ENCODE results near the gene DMKN. TPM values are rescaled to one million over a fixed set of nuclear protein-coding genes. Genes with fewer than 3 reads are reported as not detected.
"Not testable (repeated sequence)": the region's sequence is repeated elsewhere in the genome, so short reads cannot be mapped to it uniquely, and the experiment has no call there.

The DMKN gene
- polyA plus RNA-seq, 3 donors, result not detected

DNA sequence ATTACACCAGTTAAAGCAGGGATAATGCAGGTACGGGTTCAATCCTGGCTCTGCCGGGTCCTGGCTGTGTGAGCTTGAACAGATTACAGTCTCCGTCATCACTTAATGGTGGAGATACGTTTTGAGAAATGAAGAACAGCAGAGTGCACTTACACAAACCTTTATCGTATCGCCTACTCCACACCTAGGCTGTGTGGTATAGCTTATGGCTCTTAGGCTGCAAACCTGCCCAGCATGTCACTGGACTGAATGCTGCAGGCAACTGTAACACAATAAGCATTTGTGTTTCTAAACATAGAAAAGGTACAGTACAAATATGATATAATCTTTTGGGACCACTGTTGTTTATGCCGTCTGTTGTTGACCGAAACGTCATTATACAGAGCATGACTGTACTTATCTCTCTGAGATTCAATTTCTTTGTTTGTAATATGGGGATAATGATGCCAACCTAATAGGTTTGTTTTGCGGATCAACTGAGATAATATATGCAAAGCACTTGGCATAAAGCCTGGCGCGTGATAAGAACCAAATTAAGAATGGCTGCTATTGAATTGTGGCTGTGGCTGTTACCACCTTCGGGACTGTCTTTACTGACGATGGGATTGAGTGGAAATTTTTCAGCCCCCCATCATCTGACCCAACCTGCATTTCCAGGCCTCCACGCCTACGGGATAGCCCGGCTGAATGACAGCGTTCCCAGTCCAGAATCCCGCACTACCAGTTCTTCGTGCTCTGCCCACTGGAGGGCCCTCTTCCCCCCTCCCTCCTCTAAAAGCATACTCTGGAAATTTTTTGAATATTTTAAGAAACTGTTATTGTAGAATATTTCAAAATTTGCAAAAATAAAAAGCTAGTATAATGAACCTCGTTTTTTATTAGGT is 34.4 kb downstream of the DMKN start:
- Histone ChIP-seq H3K9ac (ENCODE audit: insufficient read depth, low read length, poor library complexity, severe bottlenecking) (no peak overlapping the region), H3K4me3 (replicated peaks in 1 of 3; ENCODE audit: low read depth in 2 of 3, low read length in 3 of 3) (no peak overlapping the region), H3K79me2 (ENCODE audit: insufficient read depth, low read length) (no peaks in the 10 kb centered on the region), H3K4me1 (ENCODE audit: control insufficient read depth in 1 of 2, insufficient read depth in 2 of 2, low read length in 2 of 2) (no peaks in the 10 kb centered on the region), H3K4me2 (replicated peaks; ENCODE audit: extremely low read depth, low read length, poor library complexity, severe bottlenecking) (no peak overlapping the region), H4K20me1 (ENCODE audit: insufficient read depth, low read length) (no peaks in the 10 kb centered on the region), H3K9me3 (replicated peaks in 1 of 2; ENCODE audit: control insufficient read depth in 1 of 2, insufficient read depth in 1 of 2, low read length in 2 of 2) (no peaks in the 10 kb centered on the region), H3K27ac (ENCODE audit: low read depth in 1 of 2, low read length in 2 of 2) (no peak overlapping the region), H3K27me3 (ENCODE audit: control insufficient read depth in 2 of 2, insufficient read depth in 2 of 2, low read length in 2 of 2) (no peaks in the 10 kb centered on the region), H3K36me3 (replicated peaks in 1 of 2; ENCODE audit: control insufficient read depth in 1 of 2, insufficient read depth in 2 of 2, low read length in 2 of 2) (no peaks in the 10 kb centered on the region), H2AFZ (ENCODE audit: insufficient read depth, low read depth, low read length, poor library complexity, severe bottlenecking) (no peak overlapping the region)
- Mint-ChIP-seq H3K4me3 (no peak overlapping the region), H3K27me3 (ENCODE audit: low read depth in 3 of 3) (peaks cover 6 to 8% (median 8%) of the 10 kb centered on the region in 3 donors), H3K36me3 (no peaks in the 10 kb centered on the region), H3K9me3 (peaks cover 0 to 1% (median 0%) of the 10 kb centered on the region in 7 donors), H3K27ac (no peak overlapping the region), H3K4me1 (no peaks in the 10 kb centered on the region)
- TF ChIP-seq CTCF (IDR thresholded peaks at IDR 0.05), result no peak
- DNase-seq, result no peak
- WGBS (ENCODE audit: insufficient coverage), result 89% methylated on average over 2 of the region's 21 CpGs
- intact Hi-C loops (cut with micrococcal nuclease), result no loop called here

GRCh38 chr19:35476149-35476548 is 37.3 kb downstream of the DMKN start:
- Histone ChIP-seq H3K9me3 (replicated peaks in 1 of 2; ENCODE audit: control insufficient read depth in 1 of 2, insufficient read depth in 1 of 2, low read length in 2 of 2) (no peaks in the 10 kb centered on the region), H3K79me2 (ENCODE audit: insufficient read depth, low read length) (no peaks in the 10 kb centered on the region), H4K20me1 (ENCODE audit: insufficient read depth, low read length) (no peaks in the 10 kb centered on the region), H3K9ac (ENCODE audit: insufficient read depth, low read length, poor library complexity, severe bottlenecking) (no peak overlapping the region), H3K4me3 (replicated peaks in 1 of 3; ENCODE audit: low read depth in 2 of 3, low read length in 3 of 3) (no peak overlapping the region), H3K36me3 (replicated peaks in 1 of 2; ENCODE audit: control insufficient read depth in 1 of 2, insufficient read depth in 2 of 2, low read length in 2 of 2) (no peaks in the 10 kb centered on the region), H3K4me2 (replicated peaks; ENCODE audit: extremely low read depth, low read length, poor library complexity, severe bottlenecking) (no peak overlapping the region), H3K27me3 (ENCODE audit: control insufficient read depth in 2 of 2, insufficient read depth in 2 of 2, low read length in 2 of 2) (no peaks in the 10 kb centered on the region), H2AFZ (ENCODE audit: insufficient read depth, low read depth, low read length, poor library complexity, severe bottlenecking) (no peak overlapping the region), H3K27ac (ENCODE audit: low read depth in 1 of 2, low read length in 2 of 2) (no peak overlapping the region), H3K4me1 (ENCODE audit: control insufficient read depth in 1 of 2, insufficient read depth in 2 of 2, low read length in 2 of 2) (no peaks in the 10 kb centered on the region)
- DNase-seq, result no peak
- Mint-ChIP-seq H3K27me3 (ENCODE audit: low read depth in 3 of 3) (peaks cover 0 to 5% (median 0%) of the 10 kb centered on the region in 3 donors), H3K36me3 (no peaks in the 10 kb centered on the region), H3K4me3 (no peak overlapping the region), H3K27ac (no peak overlapping the region), H3K4me1 (no peaks in the 10 kb centered on the region), H3K9me3 (no peaks in the 10 kb centered on the region)
- intact Hi-C loops (cut with micrococcal nuclease), result no loop called here
- 66% methylated on average over 4 of the region's 4 CpGs for WGBS (ENCODE audit: insufficient coverage)
- peak; percentile 43 for TF ChIP-seq CTCF (IDR thresholded peaks at IDR 0.05)

GRCh38 chr19:35474594-35474993 is 38.9 kb downstream of the DMKN start:
- H3K9ac ChIP-seq (ENCODE audit: insufficient read depth, low read length, poor library complexity, severe bottlenecking); H3K27me3 ChIP-seq (ENCODE audit: control insufficient read depth in 2 of 2, insufficient read depth in 2 of 2, low read length in 2 of 2); H3K36me3 ChIP-seq (replicated peaks in 1 of 2; ENCODE audit: control insufficient read depth in 1 of 2, insufficient read depth in 2 of 2, low read length in 2 of 2); H3K9me3 ChIP-seq (replicated peaks in 1 of 2; ENCODE audit: control insufficient read depth in 1 of 2, insufficient read depth in 1 of 2, low read length in 2 of 2); H3K4me1 ChIP-seq (ENCODE audit: control insufficient read depth in 1 of 2, insufficient read depth in 2 of 2, low read length in 2 of 2); DNase-seq; H3K27ac ChIP-seq (ENCODE audit: low read depth in 1 of 2, low read length in 2 of 2); H3K4me3 Mint-ChIP-seq; H2AFZ ChIP-seq (ENCODE audit: insufficient read depth, low read depth, low read length, poor library complexity, severe bottlenecking); H3K36me3 Mint-ChIP-seq; H3K9me3 Mint-ChIP-seq; H4K20me1 ChIP-seq (ENCODE audit: insufficient read depth, low read length); H3K4me2 ChIP-seq (replicated peaks; ENCODE audit: extremely low read depth, low read length, poor library complexity, severe bottlenecking); H3K27ac Mint-ChIP-seq; H3K4me3 ChIP-seq (replicated peaks in 1 of 3; ENCODE audit: low read depth in 2 of 3, low read length in 3 of 3); H3K4me1 Mint-ChIP-seq; H3K79me2 ChIP-seq (ENCODE audit: insufficient read depth, low read length); H3K27me3 Mint-ChIP-seq (ENCODE audit: low read depth in 3 of 3): not testable (repeated sequence)
- WGBS (ENCODE audit: insufficient coverage), result 91% methylated on average over 6 of the region's 7 CpGs
- intact Hi-C loops (cut with micrococcal nuclease), result loop anchor here (5.0 kb wide), 2 partner anchors 57 to 202 kb away; no protein-coding TSS in a partner anchor
